Measurements from ENCODE around the gene DRAP1. TPM values are rescaled to one million over a fixed set of nuclear protein-coding genes. Genes with fewer than 3 reads are reported as not detected.

Gene DRAP1
- total and polyA plus RNA-seq, 9 of the 15 experiments (the other 6 are each of a cell fraction or from before 2014, with no cell fraction given): 9.6 to 200 (median 92.9) TPM

DNA sequence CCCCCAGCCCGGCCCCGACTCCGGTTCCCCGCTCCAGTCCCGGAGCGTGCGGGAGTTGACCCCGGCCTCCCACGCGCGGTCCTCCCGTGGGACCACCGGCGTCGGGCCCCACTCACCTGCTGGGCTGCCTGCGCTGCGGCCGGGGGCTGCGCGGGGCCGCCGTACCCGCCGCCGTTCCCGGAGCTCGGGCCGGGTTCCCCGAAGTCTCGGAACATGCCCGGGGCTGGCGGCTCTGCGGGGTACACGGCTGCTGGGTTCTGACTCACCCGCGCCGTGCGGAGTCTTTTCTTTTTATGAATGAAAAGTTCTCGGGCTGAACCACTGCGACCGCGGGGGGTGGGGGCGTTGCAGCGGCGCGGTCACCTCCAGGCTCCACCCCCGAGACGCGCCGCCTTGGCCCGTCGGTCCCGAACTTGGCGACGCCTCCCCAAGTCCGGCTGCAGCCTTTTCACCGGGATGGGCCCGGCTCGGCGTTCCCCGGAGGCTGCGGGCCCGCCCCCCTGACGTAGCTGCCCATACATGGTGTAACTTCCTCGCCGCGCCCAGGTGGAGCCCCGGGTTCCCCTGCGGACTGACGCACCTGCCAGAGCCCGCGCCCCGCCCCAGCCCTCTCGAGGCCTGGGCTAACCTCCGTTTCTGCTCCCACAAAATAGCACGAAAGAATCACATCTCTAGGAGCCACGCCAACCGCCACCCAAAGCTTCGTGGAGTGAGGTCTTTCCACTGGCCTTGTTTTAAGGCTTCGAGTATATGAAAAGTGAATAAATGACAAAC, 18.9 kb upstream of the DRAP1 start, which contains the start of gene FOSL1 (continued):
- TF ChIP-seq CBFA2T2 (conservative IDR thresholded peaks at IDR 0.05) (no peak), TAL1 (IDR thresholded peaks at IDR 0.05) (no peak), TCFL5 (CRISPR knock-in tag; conservative IDR thresholded peaks at IDR 0.05) (no peak), RB1 (IDR thresholded peaks at IDR 0.05; ENCODE audit: low read depth) (peak; percentile 67; the same call in 1 of the 2 replicates), PPARD (CRISPR knock-in tag; IDR thresholded peaks at IDR 0.05) (no peak)

DNA sequence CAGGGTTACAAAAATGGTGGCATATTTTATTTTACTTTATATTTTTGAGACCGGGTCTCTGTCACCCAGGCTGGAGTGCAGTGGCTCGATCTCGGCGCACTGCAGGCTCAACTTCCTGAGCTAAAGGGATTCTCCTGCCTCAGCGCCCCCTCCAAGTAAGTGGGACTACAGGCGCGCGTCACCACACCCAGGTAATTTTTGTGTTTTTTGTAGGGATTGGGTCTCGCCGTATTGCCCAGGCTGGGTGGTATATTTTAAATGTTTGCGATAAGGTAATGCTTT, 18.4 kb upstream of the DRAP1 start:
- peak overlapping the region; percentile 66; the same call in 1 of the 3 replicates for H3K27ac ChIP-seq (ENCODE audit: extremely low read depth, low read depth, low read length)
- no TSS peak for BruUV-seq (replicated peaks)
- peaks cover 35% of the 10 kb centered on the region for H3K36me3 ChIP-seq (ENCODE audit: control insufficient read depth, insufficient read depth, low read length)
- H3K27me3 ChIP-seq (ENCODE audit: control insufficient read depth in 2 of 2, insufficient read depth in 2 of 2, low read length in 2 of 2): no peaks in the 10 kb centered on the region
- ChIA-PET POLR2A (interaction anchor here (0.7 to 8.0 kb wide), 20 partner anchors 10 to 407 kb away, joined by 3 to 136 read pairs (median 6); partner anchors contain the start of genes C11orf68, CCDC85B, CFL1 and FIBP), CTCF (ENCODE audit: low intra/inter-chr PET ratio) (no interaction called here)
- H3K9me1 ChIP-seq (ENCODE audit: control insufficient read depth, insufficient read depth, low read length): no peaks in the 10 kb centered on the region
- no peak overlapping the region; the same call in 1 of the 2 replicates for H2AFZ ChIP-seq (ENCODE audit: low read depth, low read length)
- H3K4me3 ChIP-seq: peak overlapping the region; percentile 89; the same call in 1 of the 2 replicates
- peak overlapping the region; percentile 99 for H3K4me2 ChIP-seq (ENCODE audit: insufficient read depth, low read length)
- no peak for DNase-seq (ENCODE audit: extremely low read depth in 1 of 4, low spot score in 3 of 4)
- peaks cover 44% of the 10 kb centered on the region for H3K79me2 ChIP-seq (ENCODE audit: control insufficient read depth, insufficient read depth, low read length)
- TF ChIP-seq ZFP1 (CRISPR knock-in tag; IDR thresholded peaks at IDR 0.05) (no peak), CCAR2 (IDR thresholded peaks at IDR 0.05; ENCODE audit: low read depth, low read length) (no peak), ZNF766 (CRISPR knock-in tag; conservative IDR thresholded peaks at IDR 0.05) (0 out of 2 replicates have a peak, but pooled peaks have one; percentile 3), HCFC1 (IDR thresholded peaks at IDR 0.05; ENCODE audit: low read depth, low read length) (no peak), NFIX (CRISPR knock-in tag; IDR thresholded peaks at IDR 0.05; ENCODE audit: low read depth) (no peak)
- no peak for ATAC-seq
- no peak for FAIRE-seq
- H4K20me1 ChIP-seq (replicated peaks; ENCODE audit: control insufficient read depth, insufficient read depth, low read length): peaks cover 9% of the 10 kb centered on the region
- H3K4me1 ChIP-seq (replicated peaks in 1 of 2; ENCODE audit: control insufficient read depth in 2 of 2, insufficient read depth in 2 of 2, low read length in 2 of 2): peaks cover 42 to 67% of the 10 kb centered on the region in 2 experiments
- H3K9me3 ChIP-seq (replicated peaks; ENCODE audit: control insufficient read depth, insufficient read depth, low read depth, low read length): no peaks in the 10 kb centered on the region
- intact Hi-C loops (cut with micrococcal nuclease) (loop anchor here (5.0 kb wide), 1 partner anchor 44 kb away; the partner anchor contains the start of gene CFL1), in situ Hi-C loops (cut with MboI) (no loop called here)
- WGBS (ENCODE audit: insufficient coverage, low coverage, missing lambda C conversion rate): 70% methylated on average over 11 of the region's 11 CpGs
- peak overlapping the region in 1 of 2 experiments; percentile 36; a peak in 1 of 4 replicates for H3K9ac ChIP-seq (ENCODE audit: insufficient read depth in 1 of 2, low read depth in 2 of 2, low read length in 2 of 2)
